ENCODE measurements around the gene SIX6.

SIX6 gene

GRCh38 chr14:60514741-60515491, 6.0 kb downstream of the SIX6 start:
- Histone ChIP-seq H3K23ac (ENCODE audit: low read length) (no peak overlapping the region), H2BK120ac (ENCODE audit: low read depth, low read length) (no peak overlapping the region), H3K27me3 (ENCODE audit: insufficient read depth, low read length, poor library complexity) (peaks cover 38% of the 10 kb centered on the region), H3K4ac (ENCODE audit: low read depth, low read length) (peak overlapping the region; percentile 17), H2BK15ac (replicated peaks; ENCODE audit: low read depth) (no peak overlapping the region), H3K27ac (ENCODE audit: low read depth, low read length) (peak overlapping the region; percentile 36), H3K4me3 (ENCODE audit: low read length) (peak overlapping the region; percentile 37), H3K79me2 (ENCODE audit: control insufficient read depth, insufficient read depth, low read length) (no peaks in the 10 kb centered on the region), H4K5ac (ENCODE audit: low read length) (no peak overlapping the region), H3K56ac (ENCODE audit: low read length) (peak overlapping the region; percentile 84), H2AK5ac (ENCODE audit: low read length) (no peak overlapping the region), H3K36me3 (ENCODE audit: control insufficient read depth, insufficient read depth, low read length) (no peaks in the 10 kb centered on the region), H3K18ac (ENCODE audit: low read length) (peak overlapping the region; percentile 3), H2BK5ac (ENCODE audit: low read length) (no peak overlapping the region), H3K4me2 (ENCODE audit: low read length) (peak overlapping the region; percentile 67), H3K4me1 (ENCODE audit: control insufficient read depth, low read depth, low read length) (no peaks in the 10 kb centered on the region), H3K9ac (ENCODE audit: low read length) (peak overlapping the region; percentile 69), H3K79me1 (ENCODE audit: low read length) (no peaks in the 10 kb centered on the region), H4K8ac (ENCODE audit: low read depth, low read length) (peak overlapping the region; percentile 58)
- no CpG with 5 or more reads among the region's 79 CpGs for WGBS (ENCODE audit: extremely low coverage, insufficient coverage, low lambda C conversion rate)
- DNase-seq, result peak; percentile 79

- Histone ChIP-seq H3K27me3 (ENCODE audit: insufficient read depth, low read length, poor library complexity) (peaks cover 30% of the 10 kb centered on the region), H3K4me1 (ENCODE audit: control insufficient read depth, low read depth, low read length) (no peaks in the 10 kb centered on the region), H3K4ac (ENCODE audit: low read depth, low read length) (peak overlapping the region; percentile 17), H3K79me1 (ENCODE audit: low read length) (no peaks in the 10 kb centered on the region), H3K27ac (ENCODE audit: low read depth, low read length) (peak overlapping the region; percentile 58), H4K5ac (ENCODE audit: low read length) (no peak overlapping the region), H3K23ac (ENCODE audit: low read length) (no peak overlapping the region), H2BK120ac (ENCODE audit: low read depth, low read length) (no peak overlapping the region), H3K4me2 (ENCODE audit: low read length) (peak overlapping the region; percentile 67), H3K56ac (ENCODE audit: low read length) (peak overlapping the region; percentile 84), H2BK5ac (ENCODE audit: low read length) (no peak overlapping the region), H2BK15ac (replicated peaks; ENCODE audit: low read depth) (no peak overlapping the region), H3K4me3 (ENCODE audit: low read length) (no peak overlapping the region), H2AK5ac (ENCODE audit: low read length) (no peak overlapping the region), H3K9ac (ENCODE audit: low read length) (peak overlapping the region; percentile 69), H3K79me2 (ENCODE audit: control insufficient read depth, insufficient read depth, low read length) (no peaks in the 10 kb centered on the region), H4K8ac (ENCODE audit: low read depth, low read length) (peak overlapping the region; percentile 58), H3K18ac (ENCODE audit: low read length) (peak overlapping the region; percentile 3), H3K36me3 (ENCODE audit: control insufficient read depth, insufficient read depth, low read length) (no peaks in the 10 kb centered on the region)
- peak; percentile 91 for DNase-seq
- WGBS (ENCODE audit: extremely low coverage, insufficient coverage, low lambda C conversion rate), result no CpG with 5 or more reads among the region's 66 CpGs
Measured at GRCh38 chr14:60515511-60516289, 6.8 kb downstream of the SIX6 start.

GRCh38 chr14:60532442-60532841, 23.5 kb downstream of the SIX6 start:
- Histone ChIP-seq H3K4me1 (ENCODE audit: control insufficient read depth, low read depth, low read length) (no peaks in the 10 kb centered on the region), H3K4ac (ENCODE audit: low read depth, low read length) (no peak overlapping the region), H3K4me3 (ENCODE audit: low read length) (no peak overlapping the region), H3K27me3 (ENCODE audit: insufficient read depth, low read length, poor library complexity) (no peaks in the 10 kb centered on the region), H3K56ac (ENCODE audit: low read length) (no peak overlapping the region), H3K4me2 (ENCODE audit: low read length) (no peak overlapping the region), H2BK120ac (ENCODE audit: low read depth, low read length) (no peak overlapping the region), H3K79me2 (ENCODE audit: control insufficient read depth, insufficient read depth, low read length) (no peaks in the 10 kb centered on the region), H2AK5ac (ENCODE audit: low read length) (no peak overlapping the region), H4K8ac (ENCODE audit: low read depth, low read length) (no peak overlapping the region), H3K79me1 (ENCODE audit: low read length) (no peaks in the 10 kb centered on the region), H3K18ac (ENCODE audit: low read length) (no peak overlapping the region), H2BK5ac (ENCODE audit: low read length) (no peak overlapping the region), H3K23ac (ENCODE audit: low read length) (no peak overlapping the region), H3K36me3 (ENCODE audit: control insufficient read depth, insufficient read depth, low read length) (no peaks in the 10 kb centered on the region), H4K5ac (ENCODE audit: low read length) (no peak overlapping the region), H3K27ac (ENCODE audit: low read depth, low read length) (no peak overlapping the region), H2BK15ac (replicated peaks; ENCODE audit: low read depth) (no peak overlapping the region), H3K9ac (ENCODE audit: low read length) (no peak overlapping the region)
- no CpG with 5 or more reads among the region's 3 CpGs for WGBS (ENCODE audit: extremely low coverage, insufficient coverage, low lambda C conversion rate)
- no peak for DNase-seq

GRCh38 chr14:60537663-60538062, 28.7 kb downstream of the SIX6 start:
- Histone ChIP-seq H3K4ac (ENCODE audit: low read depth, low read length) (no peak overlapping the region), H2AK5ac (ENCODE audit: low read length) (no peak overlapping the region), H3K23ac (ENCODE audit: low read length) (no peak overlapping the region), H3K18ac (ENCODE audit: low read length) (no peak overlapping the region), H4K8ac (ENCODE audit: low read depth, low read length) (no peak overlapping the region), H3K79me1 (ENCODE audit: low read length) (no peaks in the 10 kb centered on the region), H3K27me3 (ENCODE audit: insufficient read depth, low read length, poor library complexity) (no peaks in the 10 kb centered on the region), H3K4me3 (ENCODE audit: low read length) (no peak overlapping the region), H3K9ac (ENCODE audit: low read length) (no peak overlapping the region), H3K56ac (ENCODE audit: low read length) (no peak overlapping the region), H2BK15ac (replicated peaks; ENCODE audit: low read depth) (no peak overlapping the region), H3K4me1 (ENCODE audit: control insufficient read depth, low read depth, low read length) (no peaks in the 10 kb centered on the region), H3K4me2 (ENCODE audit: low read length) (no peak overlapping the region), H3K36me3 (ENCODE audit: control insufficient read depth, insufficient read depth, low read length) (no peaks in the 10 kb centered on the region), H4K5ac (ENCODE audit: low read length) (no peak overlapping the region), H2BK120ac (ENCODE audit: low read depth, low read length) (no peak overlapping the region), H3K79me2 (ENCODE audit: control insufficient read depth, insufficient read depth, low read length) (no peaks in the 10 kb centered on the region), H2BK5ac (ENCODE audit: low read length) (no peak overlapping the region), H3K27ac (ENCODE audit: low read depth, low read length) (no peak overlapping the region)
- DNase-seq, result no peak

GRCh38 chr14:60544659-60545058, 35.7 kb downstream of the SIX6 start:
- no peak overlapping the region for H2BK120ac ChIP-seq (ENCODE audit: low read depth, low read length)
- no peak overlapping the region for H3K27ac ChIP-seq (ENCODE audit: low read depth, low read length)
- no CpG with 5 or more reads among the region's 2 CpGs for WGBS (ENCODE audit: extremely low coverage, insufficient coverage, low lambda C conversion rate)

More at GRCh38 chr14:60544659-60545058, 35.7 kb downstream of the SIX6 start:
- H2BK15ac ChIP-seq (replicated peaks; ENCODE audit: low read depth), result no peak overlapping the region
- no peak overlapping the region for H4K8ac ChIP-seq (ENCODE audit: low read depth, low read length)
- no peak overlapping the region for H3K4me2 ChIP-seq (ENCODE audit: low read length)
- no peaks in the 10 kb centered on the region for H3K27me3 ChIP-seq (ENCODE audit: insufficient read depth, low read length, poor library complexity)
- H3K79me1 ChIP-seq (ENCODE audit: low read length), result no peaks in the 10 kb centered on the region
- no peak overlapping the region for H3K9ac ChIP-seq (ENCODE audit: low read length)
- H3K4me1 ChIP-seq (ENCODE audit: control insufficient read depth, low read depth, low read length), result no peaks in the 10 kb centered on the region
- no peak overlapping the region for H3K18ac ChIP-seq (ENCODE audit: low read length)
- no peak overlapping the region for H2BK5ac ChIP-seq (ENCODE audit: low read length)
- H3K56ac ChIP-seq (ENCODE audit: low read length), result no peak overlapping the region
- no peak overlapping the region for H3K23ac ChIP-seq (ENCODE audit: low read length)
- no peaks in the 10 kb centered on the region for H3K36me3 ChIP-seq (ENCODE audit: control insufficient read depth, insufficient read depth, low read length)
- H3K4me3 ChIP-seq (ENCODE audit: low read length), result no peak overlapping the region
- no peak overlapping the region for H3K4ac ChIP-seq (ENCODE audit: low read depth, low read length)
- DNase-seq, result no peak
- H2AK5ac ChIP-seq (ENCODE audit: low read length), result no peak overlapping the region
- H4K5ac ChIP-seq (ENCODE audit: low read length), result no peak overlapping the region
- H3K79me2 ChIP-seq (ENCODE audit: control insufficient read depth, insufficient read depth, low read length), result no peaks in the 10 kb centered on the region

Data from mesendoderm (in vitro differentiated cells).